GM10266 (cell line): ENCODE data around the gene SRC.

Experiments used
- DNase-seq: peaks from one replicate; pipeline ENCODE4 v3.0.0; 2012; ENCODE audit errors: extremely low spot score
- TF ChIP-seq, protein P1 (sequence below): IDR thresholded peaks from 2 replicates; pipeline ENCODE4 v1.5.1; 2012; ENCODE audit warnings: mild to moderate bottlenecking, low read depth; ENCODE audit not compliant: control insufficient read depth, insufficient read depth; ENCODE audit errors: missing control alignments

Gene SRC

DNA sequence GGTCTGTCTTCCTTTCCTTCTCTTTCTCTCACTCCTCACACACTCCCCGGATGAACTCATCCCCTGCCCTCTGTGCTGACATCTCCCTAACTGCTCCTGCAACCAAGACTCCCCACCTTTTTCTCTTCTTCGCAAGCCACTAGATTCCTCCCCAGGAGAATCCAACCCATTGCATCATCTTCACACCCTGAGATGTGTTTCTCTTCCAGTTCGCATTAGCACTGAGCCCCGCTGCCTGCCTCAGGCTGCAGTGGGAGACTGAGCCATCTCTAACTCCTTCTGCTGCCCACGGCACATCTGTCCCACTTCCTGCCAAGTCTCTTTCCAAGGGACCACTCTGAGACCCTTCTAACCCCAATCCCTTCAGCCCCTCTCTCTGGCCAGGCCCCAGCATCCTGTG lies 107.9 kb downstream of the SRC start:
- TF ChIP-seq, protein P1, sequence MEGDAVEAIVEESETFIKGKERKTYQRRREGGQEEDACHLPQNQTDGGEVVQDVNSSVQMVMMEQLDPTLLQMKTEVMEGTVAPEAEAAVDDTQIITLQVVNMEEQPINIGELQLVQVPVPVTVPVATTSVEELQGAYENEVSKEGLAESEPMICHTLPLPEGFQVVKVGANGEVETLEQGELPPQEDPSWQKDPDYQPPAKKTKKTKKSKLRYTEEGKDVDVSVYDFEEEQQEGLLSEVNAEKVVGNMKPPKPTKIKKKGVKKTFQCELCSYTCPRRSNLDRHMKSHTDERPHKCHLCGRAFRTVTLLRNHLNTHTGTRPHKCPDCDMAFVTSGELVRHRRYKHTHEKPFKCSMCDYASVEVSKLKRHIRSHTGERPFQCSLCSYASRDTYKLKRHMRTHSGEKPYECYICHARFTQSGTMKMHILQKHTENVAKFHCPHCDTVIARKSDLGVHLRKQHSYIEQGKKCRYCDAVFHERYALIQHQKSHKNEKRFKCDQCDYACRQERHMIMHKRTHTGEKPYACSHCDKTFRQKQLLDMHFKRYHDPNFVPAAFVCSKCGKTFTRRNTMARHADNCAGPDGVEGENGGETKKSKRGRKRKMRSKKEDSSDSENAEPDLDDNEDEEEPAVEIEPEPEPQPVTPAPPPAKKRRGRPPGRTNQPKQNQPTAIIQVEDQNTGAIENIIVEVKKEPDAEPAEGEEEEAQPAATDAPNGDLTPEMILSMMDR = no peak
- DNase-seq = no peak

DNA sequence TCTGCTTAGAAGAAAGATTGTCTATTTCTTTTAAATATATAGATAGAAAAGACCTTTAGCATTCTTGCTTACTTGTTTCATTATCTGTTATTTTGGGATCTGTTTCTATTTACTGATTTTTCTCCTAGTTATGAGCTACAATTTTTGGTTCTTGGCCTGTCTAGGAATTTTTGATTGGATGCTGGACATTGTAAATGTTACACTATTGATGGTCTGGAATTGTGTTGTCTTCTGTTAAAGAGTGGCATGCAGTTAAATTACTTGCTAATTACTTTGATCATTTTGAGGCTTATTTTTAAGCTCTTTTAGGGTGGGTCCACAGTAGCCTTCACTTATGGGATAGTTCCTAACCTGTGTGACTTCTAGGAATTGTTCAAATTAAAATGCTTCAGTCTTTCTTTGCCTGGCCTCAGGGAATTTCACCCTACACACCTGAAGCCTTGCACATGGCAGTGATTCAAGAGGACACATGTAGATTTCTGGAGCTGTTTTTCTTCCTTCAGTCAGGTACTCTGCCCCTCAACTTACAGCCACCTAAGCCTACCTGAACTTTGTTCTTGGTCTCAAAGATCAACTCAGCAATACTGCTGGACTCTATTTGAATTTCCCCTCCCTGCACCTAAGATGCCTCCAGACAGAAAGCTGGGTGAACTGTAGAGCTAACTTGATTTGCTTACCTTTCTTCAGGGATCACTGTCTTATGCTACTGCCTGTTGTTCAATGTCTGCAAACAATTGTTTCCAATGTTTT lies 108.9 kb downstream of the SRC start:
- TF ChIP-seq, protein P1 = no peak
- no peak for DNase-seq
